ENCODE measurements around the gene DEPDC5.
"Not testable (repeated sequence)": the region's sequence is repeated elsewhere in the genome, so short reads cannot be mapped to it uniquely, and the experiment has no call there.

DNA sequence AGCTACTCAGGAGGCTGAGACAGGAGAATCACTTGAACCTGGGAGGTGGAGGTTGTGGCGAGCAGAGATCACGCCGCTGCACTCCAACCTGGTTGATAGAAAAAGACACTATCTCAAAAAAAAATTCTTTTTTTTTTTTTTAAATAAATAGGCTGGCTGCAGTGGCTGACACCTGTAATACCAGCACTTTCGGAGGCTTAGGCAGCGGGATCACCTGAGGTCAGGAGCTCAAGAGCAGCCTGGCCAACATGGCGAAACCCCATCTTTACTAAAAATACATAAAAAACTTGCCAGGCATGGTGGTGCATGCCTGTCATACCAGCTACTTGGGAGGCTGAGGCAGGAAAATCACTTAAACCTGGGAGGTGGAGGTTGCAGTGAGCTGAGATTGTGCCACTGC lies 47.0 kb downstream of the DEPDC5 start:
- not testable (repeated sequence) for TF ChIP-seq POLR2AphosphoS5 (IDR thresholded peaks at IDR 0.05; ENCODE audit: low read depth, low read length); POLR2A (IDR thresholded peaks at IDR 0.05; ENCODE audit: low read depth, low read length); TAF1 (IDR thresholded peaks at IDR 0.05; ENCODE audit: borderline replicate concordance, low read depth, low read length)
